Nephron (organoid): ENCODE results near the gene HLA-DMB.
A peak's percentile ranks its signal among the peaks of the same experiment; 100 is the strongest.

Experiments
- H3K27ac Mint-ChIP-seq, 3 experiments: 2 replicates each; pipeline ENCODE4 v1.8.0; 2020; ENCODE audit warnings: mixed read lengths in 3 of 3, mild to moderate bottlenecking in 2 of 3, moderate library complexity in 1 of 3
- H3K27me3 Mint-ChIP-seq: 2 replicates; pipeline ENCODE4 v1.8.0; 2021; ENCODE audit warnings: low read depth, mild to moderate bottlenecking, moderate library complexity, mixed read lengths
- H3K36me3 Mint-ChIP-seq: 2 replicates; pipeline ENCODE4 v1.8.0; 2020; ENCODE audit warnings: low read depth, mixed read lengths
- H3K4me1 Mint-ChIP-seq: 2 replicates; pipeline ENCODE4 v1.8.0; 2020; ENCODE audit warnings: mixed read lengths
- H3K4me3 Mint-ChIP-seq, 3 experiments: 2 replicates each; pipeline ENCODE4 v1.8.0; 2020; ENCODE audit warnings: mild to moderate bottlenecking in 3 of 3, mixed read lengths in 3 of 3, moderate library complexity in 2 of 3
- H3K9me3 Mint-ChIP-seq: 2 replicates; pipeline ENCODE4 v1.8.0; 2020; ENCODE audit warnings: mixed read lengths
- CTCF ChIP-seq, 3 experiments: fragments of 200-600 bp; sonication (generic); IDR thresholded peaks; one replicate each; pipeline ENCODE4 v1.5.0; 2021; ENCODE audit warnings: antibody characterized with exemption in 3 of 3; ENCODE audit not compliant: unreplicated experiment in 3 of 3

The HLA-DMB gene

GRCh38 chr6:32982702-32983492 lies 42.1 kb upstream of the HLA-DMB start:
- Mint-ChIP-seq H3K27ac (peak overlapping the region in 1 of 3 experiments; percentile 11), H3K27me3 (peaks cover 16% of the 10 kb centered on the region), H3K36me3 (peaks cover 58% of the 10 kb centered on the region), H3K4me1 (peaks cover 5% of the 10 kb centered on the region), H3K4me3 (no peak overlapping the region), H3K9me3 (no peaks in the 10 kb centered on the region)
- no peak for TF ChIP-seq CTCF (IDR thresholded peaks at IDR 0.05; ENCODE audit: unreplicated experiment in 3 of 3)

DNA sequence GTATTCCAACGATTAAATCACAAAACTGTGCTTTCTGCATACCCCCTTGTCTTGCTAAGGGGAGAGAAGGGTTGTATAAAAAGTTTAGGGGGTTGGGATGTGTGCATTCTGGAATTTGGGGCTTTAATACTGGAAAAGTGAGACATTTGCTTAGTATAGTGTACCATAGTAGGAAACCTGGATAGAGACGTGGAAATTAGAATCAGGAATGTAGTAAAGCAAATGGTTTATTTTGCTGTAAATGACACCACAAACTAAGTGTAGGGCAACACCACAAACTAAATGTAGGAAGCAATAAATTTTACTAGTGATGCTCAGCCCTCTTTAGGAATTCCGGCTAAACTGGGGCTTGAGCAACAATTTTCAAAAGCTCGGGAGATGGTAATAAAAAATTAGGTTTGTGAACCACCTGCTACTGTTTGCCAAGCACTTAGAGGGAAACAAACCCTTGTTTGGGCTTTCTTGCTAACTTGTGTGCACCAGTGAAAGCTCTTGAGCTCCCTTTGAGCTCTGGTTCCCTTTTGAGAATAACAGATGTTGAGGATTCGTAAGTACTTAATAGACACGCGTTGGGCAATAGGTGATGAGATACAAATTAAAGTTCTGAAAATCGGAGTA lies 41.4 kb upstream of the HLA-DMB start:
- no peak for TF ChIP-seq CTCF (IDR thresholded peaks at IDR 0.05; ENCODE audit: unreplicated experiment in 3 of 3)
- no peak overlapping the region for H3K4me3 Mint-ChIP-seq
- H3K27me3 Mint-ChIP-seq, result peaks cover 9% of the 10 kb centered on the region
- H3K4me1 Mint-ChIP-seq, result peaks cover 12% of the 10 kb centered on the region
- peaks cover 66% of the 10 kb centered on the region for H3K36me3 Mint-ChIP-seq
- no peaks in the 10 kb centered on the region for H3K9me3 Mint-ChIP-seq
- peak overlapping the region in 1 of 3 experiments; percentile 11 for H3K27ac Mint-ChIP-seq

DNA sequence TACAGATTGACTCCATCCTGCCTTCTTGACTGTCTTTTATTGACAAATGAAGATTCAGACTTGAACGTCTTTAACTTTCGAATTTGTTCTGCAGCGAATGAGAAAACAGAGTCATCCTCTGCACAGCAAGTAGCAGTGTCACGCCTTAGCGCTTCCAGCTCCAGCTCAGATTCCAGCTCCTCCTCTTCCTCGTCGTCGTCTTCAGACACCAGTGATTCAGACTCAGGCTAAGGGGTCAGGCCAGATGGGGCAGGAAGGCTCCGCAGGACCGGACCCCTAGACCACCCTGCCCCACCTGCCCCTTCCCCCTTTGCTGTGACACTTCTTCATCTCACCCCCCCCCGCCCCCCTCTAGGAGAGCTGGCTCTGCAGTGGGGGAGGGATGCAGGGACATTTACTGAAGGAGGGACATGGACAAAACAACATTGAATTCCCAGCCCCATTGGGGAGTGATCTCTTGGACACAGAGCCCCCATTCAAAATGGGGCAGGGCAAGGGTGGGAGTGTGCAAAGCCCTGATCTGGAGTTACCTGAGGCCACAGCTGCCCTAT lies 39.7 kb upstream of the HLA-DMB start:
- Mint-ChIP-seq H3K4me3 (no peak overlapping the region), H3K36me3 (peaks cover 82% of the 10 kb centered on the region), H3K9me3 (no peaks in the 10 kb centered on the region), H3K4me1 (peaks cover 26% of the 10 kb centered on the region), H3K27ac (no peak overlapping the region), H3K27me3 (no peaks in the 10 kb centered on the region)
- TF ChIP-seq CTCF (IDR thresholded peaks at IDR 0.05; ENCODE audit: unreplicated experiment in 3 of 3), result no peak

GRCh38 chr6:32979720-32980487 lies 39.1 kb upstream of the HLA-DMB start:
- TF ChIP-seq CTCF (IDR thresholded peaks at IDR 0.05; ENCODE audit: unreplicated experiment in 3 of 3), result no peak
- peaks cover 32% of the 10 kb centered on the region for H3K4me1 Mint-ChIP-seq
- no peaks in the 10 kb centered on the region for H3K27me3 Mint-ChIP-seq
- peak overlapping the region in 1 of 3 experiments; percentile 43 for H3K27ac Mint-ChIP-seq
- no peaks in the 10 kb centered on the region for H3K9me3 Mint-ChIP-seq
- no peak overlapping the region for H3K4me3 Mint-ChIP-seq
- H3K36me3 Mint-ChIP-seq, result peaks cover 88% of the 10 kb centered on the region

GRCh38 chr6:32977953-32978324 lies 37.1 kb upstream of the HLA-DMB start:
- no peaks in the 10 kb centered on the region for H3K27me3 Mint-ChIP-seq
- H3K27ac Mint-ChIP-seq, result no peak overlapping the region
- peaks cover 100% of the 10 kb centered on the region for H3K36me3 Mint-ChIP-seq
- TF ChIP-seq CTCF (IDR thresholded peaks at IDR 0.05; ENCODE audit: unreplicated experiment in 3 of 3), result no peak
- no peaks in the 10 kb centered on the region for H3K9me3 Mint-ChIP-seq
- H3K4me3 Mint-ChIP-seq, result peak overlapping the region in 2 of 3 experiments; percentile 24 to 36
- peaks cover 37% of the 10 kb centered on the region for H3K4me1 Mint-ChIP-seq
